Neural progenitor cell (in vitro differentiated cells): ENCODE data around the gene UNC80. TPM values are rescaled to one million over a fixed set of nuclear protein-coding genes. Genes with fewer than 3 reads are reported as not detected.

Experiments used
- DNase-seq: peaks from one replicate; pipeline ENCODE4 v3.0.0-alpha.2; 2016; ENCODE audit warnings: low spot score
- H2AFZ ChIP-seq: fragments of 200-600 bp; sonication (generic); replicated peaks from 2 replicates; pipeline ENCODE4 v1.6.1; 2016; ENCODE audit warnings: antibody characterized with exemption
- H3F3A ChIP-seq: fragments of 200-600 bp; sonication (generic); 2 replicates; pipeline ENCODE4 v1.6.1; 2016; ENCODE audit warnings: antibody characterized with exemption, low read depth
- H3K27ac ChIP-seq: fragments of 200-600 bp; sonication (generic); 2 replicates; pipeline ENCODE4 v1.5.1; 2016; ENCODE audit warnings: mild to moderate bottlenecking
- H3K27me3 ChIP-seq: fragments of 200-600 bp; sonication (generic); 2 replicates; pipeline ENCODE4 v1.6.1; 2016; ENCODE audit warnings: mild to moderate bottlenecking, moderate library complexity
- H3K36me3 ChIP-seq: fragments of 200-600 bp; sonication (generic); 2 replicates; pipeline ENCODE4 v1.5.1; 2016
- H3K4me1 ChIP-seq: fragments of 200-600 bp; sonication (generic); 2 replicates; pipeline ENCODE4 v1.6.1; 2016; ENCODE audit warnings: mixed run types
- H3K4me2 ChIP-seq: fragments of 200-600 bp; sonication (generic); 2 replicates; pipeline ENCODE4 v1.6.1; 2016
- H3K4me3 ChIP-seq: fragments of 200-600 bp; sonication (generic); 2 replicates; pipeline ENCODE4 v1.5.1; 2016
- H3K79me2 ChIP-seq: fragments of 200-600 bp; sonication (generic); 2 replicates; pipeline ENCODE4 v1.6.1; 2016; ENCODE audit warnings: low read depth
- H3K9ac ChIP-seq: fragments of 200-600 bp; sonication (generic); 2 replicates; pipeline ENCODE4 v1.6.1; 2016
- H3K9me3 ChIP-seq: fragments of 200-600 bp; sonication (generic); 2 replicates; pipeline ENCODE4 v1.5.1; 2016; ENCODE audit warnings: low read depth
- H4K20me1 ChIP-seq: fragments of 200-600 bp; sonication (generic); 2 replicates; pipeline ENCODE4 v1.6.1; 2016; ENCODE audit warnings: low read depth
- H3K27ac Mint-ChIP-seq: 3 replicates; pipeline ENCODE4 v1.8.0; 2021; ENCODE audit warnings: mixed read lengths
- H3K27me3 Mint-ChIP-seq: 2 replicates; pipeline ENCODE4 v1.8.0; 2022; ENCODE audit warnings: low read depth, mild to moderate bottlenecking, inconsistent platforms, moderate library complexity, mixed read lengths; ENCODE audit not compliant: insufficient read depth
- H3K36me3 Mint-ChIP-seq: 3 replicates; pipeline ENCODE4 v1.8.0; 2021; ENCODE audit warnings: mixed read lengths
- H3K4me1 Mint-ChIP-seq: 3 replicates; pipeline ENCODE4 v1.8.0; 2021; ENCODE audit warnings: mixed read lengths
- H3K4me3 Mint-ChIP-seq: 3 replicates; pipeline ENCODE4 v1.8.0; 2021; ENCODE audit warnings: mild to moderate bottlenecking, moderate library complexity, mixed read lengths
- H3K9me3 Mint-ChIP-seq: 3 replicates; pipeline ENCODE4 v1.8.0; 2020; ENCODE audit warnings: mixed read lengths
- EZH2 ChIP-seq: fragments of 200-600 bp; sonication (generic); IDR thresholded peaks from 2 replicates; pipeline ENCODE4 v1.6.1; 2017; ENCODE audit warnings: antibody characterized with exemption, mild to moderate bottlenecking, moderate library complexity
- EZH2phosphoT487 ChIP-seq: fragments of 200-600 bp; sonication (generic); IDR thresholded peaks from 2 replicates; pipeline ENCODE4 v1.6.1; 2017; ENCODE audit warnings: antibody characterized with exemption
- total RNA-seq: library from RNA; depleted of rRNA; stranded (reverse); fragments of >200 nt; gene quantifications from 2 replicates; pipeline ENCODE4 v1.2.3, GENCODE V29; 2015; ENCODE audit warnings: low replicate concordance
- TF ChIP-seq, protein P1 (sequence below): fragments of 200-600 bp; sonication (generic); IDR thresholded peaks from 2 replicates; pipeline ENCODE4 v1.5.1; 2017; ENCODE audit warnings: antibody characterized with exemption, mild to moderate bottlenecking

The UNC80 gene
- total RNA-seq, 1 donor from 2014 or later: 1.9 TPM

DNA sequence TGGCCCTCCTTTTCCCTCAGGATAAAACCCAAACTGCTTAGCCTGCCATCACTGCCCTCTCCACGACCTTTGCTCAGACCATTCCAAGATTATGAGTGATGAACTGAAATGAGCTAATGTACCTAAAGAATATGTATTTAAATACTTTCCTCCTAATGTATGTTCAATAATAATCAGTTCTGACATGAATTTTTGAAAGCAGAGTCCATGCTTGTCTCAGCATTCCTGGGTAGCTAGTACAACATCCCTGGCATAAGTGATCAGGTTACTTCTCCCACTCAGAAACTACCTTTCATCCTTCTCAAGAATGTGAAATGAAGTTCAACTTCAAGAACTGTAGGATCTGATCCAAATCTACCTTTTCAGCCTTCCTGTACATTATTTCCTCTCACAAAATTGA, 103.6 kb downstream of the UNC80 start:
- Histone ChIP-seq H4K20me1 (no peaks in the 10 kb centered on the region), H3K79me2 (no peaks in the 10 kb centered on the region), H3K27me3 (no peaks in the 10 kb centered on the region), H3K4me2 (no peak overlapping the region), H2AFZ (no peak overlapping the region), H3K4me1 (peaks cover 33% of the 10 kb centered on the region), H3K9ac (no peak overlapping the region), H3K36me3 (no peaks in the 10 kb centered on the region), H3K4me3 (no peak overlapping the region), H3K27ac (no peak overlapping the region), H3K9me3 (no peaks in the 10 kb centered on the region), H3F3A (peaks cover 16% of the 10 kb centered on the region)
- no peak for DNase-seq
- TF ChIP-seq, protein P1, sequence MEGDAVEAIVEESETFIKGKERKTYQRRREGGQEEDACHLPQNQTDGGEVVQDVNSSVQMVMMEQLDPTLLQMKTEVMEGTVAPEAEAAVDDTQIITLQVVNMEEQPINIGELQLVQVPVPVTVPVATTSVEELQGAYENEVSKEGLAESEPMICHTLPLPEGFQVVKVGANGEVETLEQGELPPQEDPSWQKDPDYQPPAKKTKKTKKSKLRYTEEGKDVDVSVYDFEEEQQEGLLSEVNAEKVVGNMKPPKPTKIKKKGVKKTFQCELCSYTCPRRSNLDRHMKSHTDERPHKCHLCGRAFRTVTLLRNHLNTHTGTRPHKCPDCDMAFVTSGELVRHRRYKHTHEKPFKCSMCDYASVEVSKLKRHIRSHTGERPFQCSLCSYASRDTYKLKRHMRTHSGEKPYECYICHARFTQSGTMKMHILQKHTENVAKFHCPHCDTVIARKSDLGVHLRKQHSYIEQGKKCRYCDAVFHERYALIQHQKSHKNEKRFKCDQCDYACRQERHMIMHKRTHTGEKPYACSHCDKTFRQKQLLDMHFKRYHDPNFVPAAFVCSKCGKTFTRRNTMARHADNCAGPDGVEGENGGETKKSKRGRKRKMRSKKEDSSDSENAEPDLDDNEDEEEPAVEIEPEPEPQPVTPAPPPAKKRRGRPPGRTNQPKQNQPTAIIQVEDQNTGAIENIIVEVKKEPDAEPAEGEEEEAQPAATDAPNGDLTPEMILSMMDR: no peak
- TF ChIP-seq EZH2 (no peak), EZH2phosphoT487 (no peak)
- H3K4me3 Mint-ChIP-seq: no peak overlapping the region
- peaks cover 31% of the 10 kb centered on the region for H3K4me1 Mint-ChIP-seq
- no peak overlapping the region for H3K27ac Mint-ChIP-seq
- H3K36me3 Mint-ChIP-seq: peaks cover 4% of the 10 kb centered on the region
- peaks cover 5% of the 10 kb centered on the region for H3K9me3 Mint-ChIP-seq
- no peaks in the 10 kb centered on the region for H3K27me3 Mint-ChIP-seq

DNA sequence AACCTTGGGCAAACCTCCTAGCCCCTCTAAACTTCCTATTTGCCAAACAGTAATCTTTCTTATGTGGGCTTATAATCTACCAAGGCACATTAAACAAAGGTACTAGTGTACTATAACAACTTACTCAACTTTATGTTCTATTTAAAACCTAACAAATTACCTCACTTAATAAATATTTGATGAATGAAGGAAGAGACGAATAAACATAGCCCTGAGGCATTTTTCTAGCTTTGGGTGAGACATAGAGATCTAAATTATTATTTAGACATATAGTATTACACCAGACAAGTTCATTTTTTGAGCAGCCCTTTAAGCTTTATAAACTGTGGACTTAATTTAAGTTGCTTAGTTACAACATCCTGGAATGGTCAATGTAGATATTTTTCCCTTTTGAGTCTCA, 104.6 kb downstream of the UNC80 start:
- no peak overlapping the region for H3K4me2 ChIP-seq
- H3K27ac Mint-ChIP-seq: no peak overlapping the region

DNA sequence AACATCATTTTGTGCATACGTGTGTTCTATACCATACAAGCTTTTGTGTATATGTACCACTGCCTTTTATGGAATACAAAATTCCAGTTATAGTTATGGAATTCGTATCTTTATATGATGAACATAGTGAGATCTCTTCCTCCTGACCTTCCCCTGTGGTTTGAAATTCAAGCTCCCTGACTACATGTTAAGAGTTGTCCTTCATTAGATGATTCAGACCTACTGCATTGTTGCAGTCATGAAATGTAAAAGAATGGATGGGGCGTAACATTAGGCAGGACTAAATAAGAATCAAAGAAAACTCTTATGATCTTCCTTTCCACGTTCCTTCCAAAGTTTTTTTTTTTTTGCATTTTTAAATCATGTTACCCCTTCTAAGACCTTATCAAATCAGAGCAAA, 107.1 kb downstream of the UNC80 start:
- Histone ChIP-seq H3F3A (no peaks in the 10 kb centered on the region), H3K9ac (no peak overlapping the region), H3K79me2 (no peaks in the 10 kb centered on the region), H3K27ac (no peak overlapping the region), H3K4me1 (peaks cover 15% of the 10 kb centered on the region), H3K4me2 (no peak overlapping the region), H4K20me1 (no peaks in the 10 kb centered on the region), H3K27me3 (no peaks in the 10 kb centered on the region), H3K36me3 (no peaks in the 10 kb centered on the region), H3K9me3 (no peaks in the 10 kb centered on the region), H3K4me3 (no peak overlapping the region), H2AFZ (no peak overlapping the region)
- TF ChIP-seq, protein P1: no peak
- TF ChIP-seq EZH2phosphoT487 (no peak), EZH2 (no peak)
- no peak overlapping the region for H3K27ac Mint-ChIP-seq
- no peak overlapping the region for H3K4me3 Mint-ChIP-seq
- H3K4me1 Mint-ChIP-seq: peaks cover 14% of the 10 kb centered on the region
- H3K9me3 Mint-ChIP-seq: peaks cover 3% of the 10 kb centered on the region
- peaks cover 9% of the 10 kb centered on the region for H3K36me3 Mint-ChIP-seq
- DNase-seq: no peak
- H3K27me3 Mint-ChIP-seq: no peaks in the 10 kb centered on the region

More for the DNA sequence above, 104.6 kb downstream of the UNC80 start:
- Mint-ChIP-seq H3K4me1 (peaks cover 31% of the 10 kb centered on the region), H3K4me3 (no peak overlapping the region), H3K36me3 (peaks cover 6% of the 10 kb centered on the region), H3K9me3 (peaks cover 5% of the 10 kb centered on the region), H3K27me3 (no peaks in the 10 kb centered on the region)
- no peak for DNase-seq
- Histone ChIP-seq H2AFZ (no peak overlapping the region), H4K20me1 (no peaks in the 10 kb centered on the region), H3K4me1 (peaks cover 33% of the 10 kb centered on the region), H3K79me2 (no peaks in the 10 kb centered on the region), H3K4me3 (no peak overlapping the region), H3K9ac (no peak overlapping the region), H3K36me3 (no peaks in the 10 kb centered on the region), H3F3A (peaks cover 16% of the 10 kb centered on the region), H3K9me3 (no peaks in the 10 kb centered on the region), H3K27ac (no peak overlapping the region), H3K27me3 (no peaks in the 10 kb centered on the region)
- TF ChIP-seq EZH2phosphoT487 (no peak), EZH2 (no peak)
- TF ChIP-seq, protein P1: no peak
